HCEC 1CT (cell line): ENCODE results near the gene TLR9.

Experiments used
- DNase-seq: peaks from one replicate; pipeline ENCODE4 v3.0.0-alpha.2; 2017

TLR9 gene

GRCh38 chr3:52230889-52231499 is 5.5 kb upstream of the TLR9 start:
- DNase-seq: no peak

DNA sequence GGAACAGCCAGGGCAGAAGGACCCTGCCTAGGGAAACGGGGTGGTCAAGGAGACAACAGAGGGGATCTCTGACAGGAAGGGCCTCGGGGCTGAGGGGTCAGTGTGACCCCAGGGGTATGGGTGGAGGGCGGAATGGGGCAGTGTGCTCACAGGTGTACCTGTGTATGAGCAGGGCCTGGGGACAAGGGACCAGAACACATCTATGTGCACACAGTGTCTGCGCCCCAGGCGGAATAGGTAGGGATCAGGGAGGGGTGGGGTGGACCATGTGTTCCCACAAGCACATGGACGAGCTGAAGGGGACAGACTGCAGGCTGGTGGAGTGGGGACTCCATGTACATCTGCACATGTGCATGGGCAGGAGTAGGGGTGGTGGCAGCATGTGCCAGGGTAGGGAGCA is 5.0 kb upstream of the TLR9 start:
- no peak for DNase-seq

- no peak for DNase-seq
Measured at GRCh38 chr3:52229656-52230055, 4.2 kb upstream of the TLR9 start.

DNA sequence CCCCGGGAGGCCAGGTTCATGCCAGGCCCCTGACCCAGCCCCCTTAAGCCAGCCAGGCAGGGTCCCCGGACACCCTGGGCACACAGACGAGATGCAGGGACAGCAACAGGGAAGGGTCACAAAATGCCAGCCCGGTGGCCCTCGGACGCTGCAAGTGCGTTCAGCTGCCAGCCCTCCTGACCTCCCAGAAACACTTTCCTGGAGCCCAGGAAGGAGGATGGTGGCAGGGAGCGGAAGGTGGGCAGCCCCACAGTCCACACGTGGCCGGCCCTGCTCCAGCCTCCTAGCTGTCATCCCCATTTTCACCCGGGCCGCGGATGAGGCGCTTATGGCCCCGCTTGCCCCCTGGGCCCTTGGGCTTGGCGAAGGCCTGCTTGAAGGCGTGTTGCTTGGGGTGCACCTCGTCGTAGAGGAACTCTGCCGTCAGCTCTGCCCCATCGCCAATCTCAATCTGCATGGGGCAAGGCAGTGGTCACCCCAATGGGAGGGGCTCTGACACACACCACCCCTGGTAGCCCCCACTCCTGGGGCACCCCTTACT is 3.4 kb upstream of the TLR9 start:
- DNase-seq: no peak

- DNase-seq: no peak
Measured at GRCh38 chr3:52228266-52228665, 2.8 kb upstream of the TLR9 start.

- no peak for DNase-seq
Measured at GRCh38 chr3:52227766-52228165, 2.3 kb upstream of the TLR9 start.

DNA sequence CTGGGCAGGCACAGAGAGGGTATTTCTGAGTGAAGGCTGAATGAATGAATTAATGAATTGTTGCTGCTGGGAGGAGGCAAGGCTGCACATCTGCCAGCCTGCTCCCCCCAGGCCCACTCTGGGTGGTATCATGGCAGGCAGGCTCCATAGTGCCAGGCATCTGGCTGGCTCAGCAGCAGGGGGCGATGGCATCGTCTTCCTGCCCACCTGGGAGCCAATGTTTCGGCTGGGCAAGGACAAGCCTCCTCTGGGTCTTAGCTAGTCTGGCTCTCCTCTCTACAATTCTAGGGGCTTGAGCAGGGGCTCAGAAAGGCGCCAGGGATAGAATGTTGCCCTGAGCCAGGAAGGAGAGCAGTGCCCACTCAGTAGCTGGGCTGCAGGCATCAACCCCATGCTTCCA is 1.7 kb upstream of the TLR9 start:
- DNase-seq: no peak

- no peak for DNase-seq
Measured at GRCh38 chr3:52226229-52226817, 878 bp upstream of the TLR9 start.

- no peak for DNase-seq
Measured at GRCh38 chr3:52223449-52224408, 1.7 kb downstream of the TLR9 start.

DNA sequence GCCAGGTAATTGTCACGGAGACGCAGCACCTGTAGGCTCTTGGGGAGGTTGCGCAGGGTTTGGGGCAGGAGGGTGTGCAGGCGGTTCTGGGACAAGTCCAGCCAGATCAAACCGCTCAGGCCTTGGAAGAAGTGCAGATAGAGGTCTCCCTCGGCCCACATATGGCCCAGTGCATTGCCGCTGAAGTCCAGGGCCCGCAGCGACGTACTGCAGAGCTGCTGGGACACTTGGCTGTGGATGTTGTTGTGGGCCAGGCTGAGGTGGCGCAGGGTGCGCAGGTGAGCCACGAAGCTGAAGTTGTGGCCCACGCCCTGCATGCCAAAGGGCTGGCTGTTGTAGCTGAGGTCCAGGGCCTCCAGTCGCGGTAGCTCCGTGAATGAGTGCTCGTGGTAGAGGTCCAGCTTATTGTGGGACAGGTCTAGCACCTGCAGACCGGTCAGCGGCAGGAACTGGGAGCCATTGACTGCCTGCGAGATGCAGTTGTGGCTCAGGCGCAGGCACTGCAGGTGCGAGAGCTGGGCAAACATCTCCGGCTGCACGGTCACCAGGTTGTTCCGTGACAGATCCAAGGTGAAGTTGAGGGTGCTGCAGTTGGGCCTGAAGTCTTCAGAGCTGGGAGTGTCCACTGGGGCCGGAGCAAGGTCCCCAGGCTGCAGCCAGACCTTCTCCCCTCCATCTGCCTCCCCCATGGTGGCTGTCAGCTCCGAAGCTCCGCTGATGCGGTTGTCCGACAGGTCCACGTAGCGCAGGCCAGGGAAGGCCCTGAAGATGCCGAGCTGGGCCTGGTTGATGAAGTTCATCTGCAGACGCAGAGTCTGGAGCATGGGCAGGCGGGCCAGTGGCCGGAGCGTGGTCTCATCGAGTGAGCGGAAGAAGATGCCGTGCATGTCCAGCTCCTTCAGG is 2.9 kb downstream of the TLR9 start:
- DNase-seq: no peak

- DNase-seq: no peak
Measured at GRCh38 chr3:52221563-52222318, 3.7 kb downstream of the TLR9 start.

GRCh38 chr3:52221141-52221562 is 4.3 kb downstream of the TLR9 start:
- DNase-seq: no peak

DNA sequence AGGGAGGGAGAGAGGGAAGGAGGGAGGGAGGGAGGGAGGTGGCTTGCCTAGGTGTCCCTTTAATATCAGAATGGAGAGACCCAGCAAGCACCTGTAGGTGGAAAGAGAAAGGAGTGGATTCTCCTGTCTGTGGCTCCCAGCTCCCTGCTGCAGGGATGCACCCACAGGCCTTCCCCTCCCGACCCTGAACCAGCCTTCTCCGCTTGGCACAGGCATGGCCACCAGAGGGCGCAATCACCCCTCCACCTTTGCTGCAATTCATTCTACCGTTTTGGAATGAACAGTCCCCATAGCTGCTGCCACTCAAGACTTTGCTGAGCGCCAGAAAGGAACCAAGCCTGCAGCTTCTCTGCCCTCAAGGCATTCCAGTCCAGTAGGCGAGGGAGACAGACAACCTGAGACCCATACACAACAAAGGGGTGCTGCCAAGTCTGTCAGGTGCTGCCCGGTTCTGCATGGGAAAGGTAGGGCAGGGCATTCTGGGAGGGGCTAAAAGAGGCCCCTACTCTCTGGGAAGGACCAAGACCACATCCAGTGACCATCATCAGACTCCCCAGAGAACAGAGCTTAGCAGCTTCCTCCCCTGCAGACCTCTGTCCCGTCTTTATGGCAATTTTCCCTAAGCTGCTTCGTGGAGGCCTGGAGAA is 4.9 kb downstream of the TLR9 start:
- DNase-seq: peak; percentile 65

- DNase-seq: no peak
Measured at GRCh38 chr3:52218937-52219650, 6.4 kb downstream of the TLR9 start.

DNA sequence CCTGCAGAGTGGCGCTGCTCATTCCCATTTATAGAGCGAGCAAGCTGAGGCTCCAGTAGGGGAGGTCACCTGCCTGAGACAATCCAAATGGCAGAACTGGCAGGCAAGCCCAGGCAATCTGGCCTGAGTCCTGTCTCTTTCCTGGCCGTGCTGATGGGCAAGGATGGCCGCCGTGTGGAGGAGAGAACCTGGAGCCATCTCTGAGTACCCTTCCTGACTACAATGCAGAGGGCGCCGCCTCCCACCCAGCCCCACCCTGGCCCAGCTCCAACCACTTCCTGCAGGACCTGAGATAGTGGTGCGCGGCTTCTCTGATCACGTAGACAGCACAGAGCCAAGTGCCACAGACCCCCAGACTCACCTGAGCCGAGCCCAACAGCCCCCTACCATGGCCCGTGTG is 7.0 kb downstream of the TLR9 start:
- DNase-seq: no peak

GRCh38 chr3:52218026-52218425 is 7.4 kb downstream of the TLR9 start:
- DNase-seq: no peak

DNA sequence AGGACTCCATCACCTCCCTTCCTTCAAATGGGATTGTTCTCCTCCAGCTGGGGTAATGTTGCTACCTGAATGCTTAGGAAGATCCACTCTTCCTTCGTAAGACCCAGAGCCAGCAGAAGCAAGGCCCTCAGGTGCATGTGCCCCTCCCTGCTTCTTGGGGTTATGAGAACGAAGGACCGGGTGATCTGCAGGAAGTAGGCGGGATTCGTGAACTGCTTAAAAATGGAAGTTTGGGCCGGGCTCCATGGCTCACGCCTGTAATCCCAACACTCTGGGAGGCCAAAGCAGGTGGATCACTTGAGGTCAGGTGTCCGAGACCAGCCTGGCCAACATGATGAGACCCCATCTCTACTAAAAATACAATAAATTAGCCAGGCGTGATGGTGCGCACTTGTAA is 8.0 kb downstream of the TLR9 start:
- DNase-seq: no peak

DNA sequence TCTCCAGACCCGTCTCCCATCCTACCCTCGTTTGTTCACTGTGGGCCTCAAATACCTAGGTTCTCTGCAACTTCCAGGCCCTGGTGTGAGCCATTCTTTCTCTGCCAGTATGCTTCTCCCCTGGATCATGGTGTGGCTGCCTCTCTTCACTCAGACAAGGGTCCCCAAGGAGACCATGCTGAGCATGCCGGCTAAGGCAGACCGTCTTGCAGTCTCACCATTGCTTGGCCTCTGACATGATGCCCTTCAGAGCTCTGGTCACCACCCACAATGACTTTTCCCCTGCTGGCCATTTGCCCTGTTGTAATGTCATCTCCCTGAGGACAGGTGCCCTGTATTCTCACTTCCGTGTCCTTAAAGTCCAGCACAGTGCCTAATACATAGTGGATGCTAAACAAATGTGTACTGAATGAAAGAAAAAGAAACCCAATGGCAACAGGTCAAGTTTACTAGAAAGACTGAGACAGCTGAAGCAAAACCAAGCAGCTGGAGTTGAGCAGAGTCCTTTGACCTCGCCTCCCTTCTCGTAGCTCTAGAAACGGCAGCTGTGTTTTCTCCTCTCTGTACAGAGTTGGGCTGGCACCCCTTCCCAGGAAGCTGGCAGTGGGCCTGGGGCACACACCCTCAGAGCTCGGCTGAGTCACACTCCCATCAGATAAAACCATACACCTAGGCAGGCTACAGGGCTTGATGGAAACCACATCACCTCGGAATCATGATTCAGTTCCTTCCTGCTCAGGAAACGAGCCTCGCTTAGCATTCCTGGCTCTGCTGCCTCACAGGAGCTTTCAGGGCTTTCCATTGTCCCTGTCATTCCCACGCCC is 8.6 kb downstream of the TLR9 start:
- peak; percentile 52 for DNase-seq

- DNase-seq: no peak
Measured at GRCh38 chr3:52215351-52215750, 10.1 kb downstream of the TLR9 start.

GRCh38 chr3:52213901-52214300 is 11.5 kb downstream of the TLR9 start:
- DNase-seq: no peak
